Breast epithelium (tissue), 4 donors: ENCODE data around the gene GRIA3. TPM values are rescaled to one million over a fixed set of nuclear protein-coding genes. Genes with fewer than 3 reads are reported as not detected.

Source experiments
- DNase-seq, 2 donors: peaks; one replicate each; pipeline ENCODE4 v3.0.0-alpha.2; 2019; ENCODE audit warnings: low spot score in 2 of 2
- H3K27ac ChIP-seq, 2 donors: fragments of 200-600 bp; sonication (generic) in 1 of 2; one replicate each; pipeline ENCODE4 v1.5.1; 2016 to 2019; ENCODE audit warnings: mild to moderate bottlenecking in 1 of 2
- H3K27me3 ChIP-seq, 2 donors: fragments of 200-600 bp; sonication (generic) in 1 of 2; one replicate each; pipeline versions ENCODE4 v1.5.1 to v1.6.0; 2017 to 2019; ENCODE audit warnings: control low read depth in 1 of 2, mild to moderate bottlenecking in 1 of 2
- H3K36me3 ChIP-seq: fragments of 200-600 bp; one replicate; pipeline ENCODE4 v1.5.1; 2019
- H3K4me1 ChIP-seq, 2 donors: fragments of 200-600 bp; sonication (generic); one replicate each; pipeline ENCODE4 v1.5.1; 2016 to 2019; ENCODE audit warnings: control low read depth in 1 of 2
- H3K4me3 ChIP-seq, 3 donors: fragments of 200-600 bp; sonication (generic); 1 replicate in 2 of 3; 2 replicates in 1 of 3; pipeline ENCODE4 v1.5.1; 2016 to 2019; ENCODE audit warnings: mild to moderate bottlenecking in 3 of 3, moderate library complexity in 2 of 3
- H3K9me3 ChIP-seq, 2 donors: fragments of 200-600 bp; sonication (generic) in 1 of 2; one replicate each; pipeline ENCODE4 v1.5.1; 2016 to 2019; ENCODE audit warnings: control low read depth in 1 of 2
- POLR2A ChIP-seq: fragments of 450-650 bp; IDR thresholded peaks from one replicate; pipeline ENCODE4 v1.6.1; 2016; ENCODE audit warnings: antibody characterized with exemption, mild to moderate bottlenecking, moderate library complexity
- POLR2AphosphoS5 ChIP-seq, 3 donors: sonication (generic); formaldehyde crosslinking; IDR thresholded peaks; one replicate each; pipeline ENCODE4 v1.6.1; 2017; ENCODE audit warnings: antibody characterized with exemption in 3 of 3
- intact Hi-C: fragments of 100-400 bp; cut with DNase I; formaldehyde crosslinking; loops from one replicate; pipeline ENCODE4 v1.15.1; 2023; ENCODE audit warnings: low total_unique reads
- total RNA-seq, 3 donors: library from RNA; depleted of rRNA; stranded (reverse); fragments of >200 nt; gene quantifications; one replicate each; pipeline ENCODE4 v1.1.0, GENCODE V29; 2016
- TF ChIP-seq, protein P1 (sequence below), 3 donors: fragments of 450-650 bp; IDR thresholded peaks; one replicate each; pipeline ENCODE4 v1.5.1; 2016 to 2017; ENCODE audit warnings: antibody characterized with exemption in 3 of 3, mild to moderate bottlenecking in 3 of 3, moderate library complexity in 3 of 3

Gene GRIA3
- total RNA-seq, 3 donors from 2014 or later, result 0.98 to 2.6 (median 1.9) TPM

GRCh38 chrX:123271902-123272301, 87.8 kb downstream of the GRIA3 start:
- TF ChIP-seq, protein P1, sequence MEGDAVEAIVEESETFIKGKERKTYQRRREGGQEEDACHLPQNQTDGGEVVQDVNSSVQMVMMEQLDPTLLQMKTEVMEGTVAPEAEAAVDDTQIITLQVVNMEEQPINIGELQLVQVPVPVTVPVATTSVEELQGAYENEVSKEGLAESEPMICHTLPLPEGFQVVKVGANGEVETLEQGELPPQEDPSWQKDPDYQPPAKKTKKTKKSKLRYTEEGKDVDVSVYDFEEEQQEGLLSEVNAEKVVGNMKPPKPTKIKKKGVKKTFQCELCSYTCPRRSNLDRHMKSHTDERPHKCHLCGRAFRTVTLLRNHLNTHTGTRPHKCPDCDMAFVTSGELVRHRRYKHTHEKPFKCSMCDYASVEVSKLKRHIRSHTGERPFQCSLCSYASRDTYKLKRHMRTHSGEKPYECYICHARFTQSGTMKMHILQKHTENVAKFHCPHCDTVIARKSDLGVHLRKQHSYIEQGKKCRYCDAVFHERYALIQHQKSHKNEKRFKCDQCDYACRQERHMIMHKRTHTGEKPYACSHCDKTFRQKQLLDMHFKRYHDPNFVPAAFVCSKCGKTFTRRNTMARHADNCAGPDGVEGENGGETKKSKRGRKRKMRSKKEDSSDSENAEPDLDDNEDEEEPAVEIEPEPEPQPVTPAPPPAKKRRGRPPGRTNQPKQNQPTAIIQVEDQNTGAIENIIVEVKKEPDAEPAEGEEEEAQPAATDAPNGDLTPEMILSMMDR (IDR thresholded peaks at IDR 0.05), result no peak
- no peak for TF ChIP-seq POLR2A
- TF ChIP-seq POLR2AphosphoS5 (IDR thresholded peaks at IDR 0.05), result no peak
- Histone ChIP-seq H3K27ac (no peak overlapping the region), H3K9me3 (no peaks in the 10 kb centered on the region), H3K4me3 (no peak overlapping the region), H3K4me1 (no peaks in the 10 kb centered on the region), H3K27me3 (peaks cover 0 to 16% of the 10 kb centered on the region in 2 donors), H3K36me3 (no peaks in the 10 kb centered on the region)
- intact Hi-C loops, result no loop called here
- DNase-seq, result no peak

DNA sequence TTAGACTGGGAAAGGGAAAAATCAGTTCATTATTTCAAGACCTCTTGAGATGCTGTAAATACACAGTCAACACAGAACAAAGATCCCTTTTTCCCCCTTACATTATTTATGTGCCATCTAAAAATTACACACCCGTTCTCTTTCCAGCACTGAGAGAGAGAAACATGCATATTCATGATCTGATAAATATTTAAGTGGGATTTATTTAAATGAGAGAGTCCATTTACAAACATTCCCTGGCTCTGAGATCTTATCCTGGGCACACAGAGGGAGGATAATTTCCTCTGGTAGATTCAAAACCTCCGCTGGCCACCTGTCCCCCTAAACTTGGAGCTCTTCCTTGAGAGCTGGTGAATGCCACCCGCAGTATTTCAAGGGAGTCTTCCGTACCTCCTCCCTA, 88.6 kb downstream of the GRIA3 start:
- Histone ChIP-seq H3K27me3 (peaks cover 0 to 13% of the 10 kb centered on the region in 2 donors), H3K4me3 (no peak overlapping the region), H3K27ac (no peak overlapping the region), H3K36me3 (no peaks in the 10 kb centered on the region), H3K9me3 (no peaks in the 10 kb centered on the region), H3K4me1 (no peaks in the 10 kb centered on the region)
- TF ChIP-seq POLR2A (no peak), POLR2AphosphoS5 (IDR thresholded peaks at IDR 0.05) (no peak)
- TF ChIP-seq, protein P1 (IDR thresholded peaks at IDR 0.05), result no peak
- intact Hi-C loops, result no loop called here
- no peak for DNase-seq

GRCh38 chrX:123274796-123275195, 90.7 kb downstream of the GRIA3 start:
- H3K27ac ChIP-seq, result no peak overlapping the region
- DNase-seq, result no peak
- no peak overlapping the region for H3K4me3 ChIP-seq
- H3K4me1 ChIP-seq, result no peaks in the 10 kb centered on the region
- no peaks in the 10 kb centered on the region for H3K9me3 ChIP-seq
- TF ChIP-seq POLR2A, result no peak
- no peak for TF ChIP-seq POLR2AphosphoS5 (IDR thresholded peaks at IDR 0.05)
- TF ChIP-seq, protein P1 (IDR thresholded peaks at IDR 0.05), result no peak
- peaks cover 0 to 12% of the 10 kb centered on the region in 2 donors for H3K27me3 ChIP-seq
- no peaks in the 10 kb centered on the region for H3K36me3 ChIP-seq
- intact Hi-C loops, result no loop called here

GRCh38 chrX:123277347-123277746, 93.3 kb downstream of the GRIA3 start:
- DNase-seq, result no peak
- intact Hi-C loops, result no loop called here

DNA sequence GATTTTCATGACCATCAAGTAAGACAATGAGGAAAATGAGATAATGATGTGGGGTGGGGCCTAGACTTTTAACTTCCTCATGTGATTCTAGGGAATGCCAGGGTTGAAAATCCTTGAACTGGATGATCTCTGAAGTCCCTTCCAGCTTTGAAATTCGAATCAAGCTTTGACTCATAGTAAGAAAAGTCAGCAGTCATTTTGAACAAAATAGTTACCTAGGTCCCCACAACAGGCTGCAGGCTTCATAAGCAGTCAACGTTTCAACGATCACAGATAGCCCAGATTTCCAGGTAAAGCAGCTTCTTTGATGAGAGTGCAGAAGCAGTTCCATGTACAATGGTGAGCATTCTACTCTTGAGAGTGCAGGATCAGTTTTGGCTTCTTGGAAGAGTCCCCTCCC, 93.7 kb downstream of the GRIA3 start:
- no peak for TF ChIP-seq POLR2AphosphoS5 (IDR thresholded peaks at IDR 0.05)
- TF ChIP-seq, protein P1 (IDR thresholded peaks at IDR 0.05), result no peak
- TF ChIP-seq POLR2A, result no peak
- Histone ChIP-seq H3K36me3 (no peaks in the 10 kb centered on the region), H3K27me3 (peaks cover 0 to 5% of the 10 kb centered on the region in 2 donors), H3K27ac (no peak overlapping the region), H3K4me1 (no peaks in the 10 kb centered on the region), H3K4me3 (no peak overlapping the region), H3K9me3 (no peaks in the 10 kb centered on the region)
- no peak for DNase-seq
- intact Hi-C loops, result no loop called here

More at GRCh38 chrX:123277347-123277746, 93.3 kb downstream of the GRIA3 start:
- peaks cover 0 to 10% of the 10 kb centered on the region in 2 donors for H3K27me3 ChIP-seq
- H3K27ac ChIP-seq, result no peak overlapping the region
- no peak for TF ChIP-seq POLR2AphosphoS5 (IDR thresholded peaks at IDR 0.05)
- TF ChIP-seq, protein P1 (IDR thresholded peaks at IDR 0.05), result no peak
- no peak for TF ChIP-seq POLR2A
- H3K4me3 ChIP-seq, result no peak overlapping the region
- no peaks in the 10 kb centered on the region for H3K9me3 ChIP-seq
- H3K4me1 ChIP-seq, result no peaks in the 10 kb centered on the region
- no peaks in the 10 kb centered on the region for H3K36me3 ChIP-seq
